Mesodermal cell (in vitro differentiated cells): ENCODE measurements around the gene ASRGL1.

Source experiments
- H3K27ac ChIP-seq: 2 replicates; pipeline ENCODE4 v1.7.0; 2013; ENCODE audit warnings: mild to moderate bottlenecking, low read depth, low read length, moderate library complexity; ENCODE audit not compliant: severe bottlenecking
- H3K36me3 ChIP-seq: 2 replicates; pipeline ENCODE4 v1.7.1; 2013; ENCODE audit warnings: mild to moderate bottlenecking, low read length, moderate library complexity; ENCODE audit not compliant: control insufficient read depth, insufficient read depth
- H3K4me1 ChIP-seq: one replicate; pipeline ENCODE4 v1.7.1; 2013; ENCODE audit warnings: mild to moderate bottlenecking, low read length; ENCODE audit not compliant: insufficient read depth, control insufficient read depth, poor library complexity, severe bottlenecking
- H3K4me3 ChIP-seq: 2 replicates; pipeline ENCODE4 v1.7.0; 2013; ENCODE audit warnings: low read length, control low read depth, mild to moderate bottlenecking; ENCODE audit not compliant: insufficient read depth, poor library complexity, severe bottlenecking; ENCODE audit errors: extremely low read depth
- H3K9me3 ChIP-seq: 2 replicates; pipeline ENCODE4 v1.7.1; 2013; ENCODE audit warnings: mild to moderate bottlenecking, low read length, moderate library complexity; ENCODE audit not compliant: control insufficient read depth
- WGBS, 2 experiments: methylation state at CpG; one replicate each; pipeline ENCODE4 v1.1.5; 2013; ENCODE audit warnings: missing lambda C conversion rate in 2 of 2; ENCODE audit not compliant: insufficient coverage in 2 of 2; 5-methylcytosine and 5-hydroxymethylcytosine counted together

The ASRGL1 gene

DNA sequence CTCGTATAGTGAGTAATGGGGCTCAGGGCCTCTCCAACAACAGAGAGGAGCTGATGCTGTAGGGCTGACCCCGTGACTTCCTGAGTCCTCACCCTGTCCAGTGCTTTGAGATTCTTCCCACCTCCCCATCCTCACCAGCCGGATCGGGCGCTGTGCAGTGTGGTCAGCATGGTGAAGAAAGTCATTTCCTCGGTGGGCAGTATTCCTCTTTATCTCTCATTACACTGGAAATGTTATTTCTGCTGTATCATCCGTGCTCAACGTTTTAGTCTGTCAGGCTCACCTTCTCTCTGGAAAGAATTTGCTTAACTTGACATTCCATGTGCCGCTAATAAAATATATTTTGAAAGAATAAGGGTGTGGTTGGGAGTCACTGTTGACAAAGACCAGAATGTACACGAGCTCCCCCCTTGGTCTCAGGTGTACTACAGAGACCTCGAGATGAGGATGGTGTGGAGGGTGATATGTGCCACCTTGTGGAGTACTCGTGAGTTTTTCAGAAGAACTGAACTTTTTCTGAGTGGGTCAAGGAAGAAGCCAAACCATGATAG, 55.9 kb downstream of the ASRGL1 start:
- Histone ChIP-seq H3K9me3 (no peaks in the 10 kb centered on the region), H3K4me3 (no peak overlapping the region), H3K27ac (no peak overlapping the region), H3K36me3 (no peaks in the 10 kb centered on the region), H3K4me1 (peaks cover 19% of the 10 kb centered on the region)
- WGBS, 2 experiments, result 83 to 89% methylated on average over 6 to 12 of the region's 12 CpGs

DNA sequence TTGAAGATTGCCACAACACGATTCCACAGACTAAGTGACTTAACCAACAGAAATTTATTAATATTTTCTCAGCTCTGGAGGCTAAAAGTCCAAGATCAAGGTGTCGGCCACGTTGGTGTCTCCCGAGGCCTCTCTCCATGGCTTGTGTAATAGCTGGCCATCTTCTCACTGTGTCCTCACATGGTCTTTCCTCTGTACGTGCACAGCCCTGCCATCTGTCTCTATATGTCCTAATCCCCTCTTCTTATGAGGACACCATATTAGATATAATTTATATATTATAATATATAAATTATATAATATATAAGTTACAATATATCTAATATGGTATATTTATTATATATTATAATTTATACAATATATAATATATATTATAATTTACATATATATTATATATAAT, 56.5 kb downstream of the ASRGL1 start:
- H3K9me3 ChIP-seq, result no peaks in the 10 kb centered on the region
- H3K4me1 ChIP-seq, result peaks cover 25% of the 10 kb centered on the region
- H3K27ac ChIP-seq, result no peak overlapping the region
- H3K36me3 ChIP-seq, result no peaks in the 10 kb centered on the region
- H3K4me3 ChIP-seq, result no peak overlapping the region
- 84 to 93% methylated on average over 3 of the region's 5 CpGs for WGBS, 2 experiments

DNA sequence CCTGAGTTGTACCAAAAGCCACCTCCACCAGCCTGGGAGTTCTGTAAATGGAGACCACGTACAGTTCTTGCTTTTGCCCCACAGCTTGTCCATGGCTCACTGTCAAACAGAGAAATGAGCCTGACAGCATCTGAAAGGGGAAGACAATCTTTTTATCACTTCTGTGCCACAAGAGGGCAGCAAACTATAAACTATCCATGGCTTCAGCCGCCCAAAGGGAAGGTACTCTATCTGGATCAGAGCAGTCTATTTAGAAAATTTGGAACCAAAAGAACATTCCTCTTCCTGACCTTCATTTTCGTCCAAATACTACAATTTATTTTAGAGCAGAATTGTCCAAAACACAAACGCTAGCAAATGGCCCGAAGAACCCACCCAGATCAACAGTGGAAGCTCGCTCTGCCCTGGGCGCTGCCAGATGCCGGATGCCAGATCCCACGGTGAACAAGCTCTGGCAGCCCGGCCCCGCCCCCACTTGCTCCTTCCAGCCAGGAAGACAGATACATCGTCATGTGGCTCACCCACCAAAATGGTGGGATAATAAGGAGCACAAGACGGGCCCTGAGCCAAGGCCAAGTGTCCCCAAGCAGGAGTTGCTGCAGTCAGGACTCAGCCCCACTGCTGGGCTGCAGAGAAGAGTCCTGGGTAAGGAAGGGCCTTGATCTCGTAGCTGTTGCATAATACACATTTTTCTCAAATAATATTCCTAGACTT, 57.7 kb downstream of the ASRGL1 start:
- H3K27ac ChIP-seq, result peak overlapping the region; percentile 45
- H3K4me3 ChIP-seq, result peak overlapping the region; percentile 6
- WGBS, 2 experiments, result 14 to 17% methylated on average over 7 to 8 of the region's 14 CpGs

DNA sequence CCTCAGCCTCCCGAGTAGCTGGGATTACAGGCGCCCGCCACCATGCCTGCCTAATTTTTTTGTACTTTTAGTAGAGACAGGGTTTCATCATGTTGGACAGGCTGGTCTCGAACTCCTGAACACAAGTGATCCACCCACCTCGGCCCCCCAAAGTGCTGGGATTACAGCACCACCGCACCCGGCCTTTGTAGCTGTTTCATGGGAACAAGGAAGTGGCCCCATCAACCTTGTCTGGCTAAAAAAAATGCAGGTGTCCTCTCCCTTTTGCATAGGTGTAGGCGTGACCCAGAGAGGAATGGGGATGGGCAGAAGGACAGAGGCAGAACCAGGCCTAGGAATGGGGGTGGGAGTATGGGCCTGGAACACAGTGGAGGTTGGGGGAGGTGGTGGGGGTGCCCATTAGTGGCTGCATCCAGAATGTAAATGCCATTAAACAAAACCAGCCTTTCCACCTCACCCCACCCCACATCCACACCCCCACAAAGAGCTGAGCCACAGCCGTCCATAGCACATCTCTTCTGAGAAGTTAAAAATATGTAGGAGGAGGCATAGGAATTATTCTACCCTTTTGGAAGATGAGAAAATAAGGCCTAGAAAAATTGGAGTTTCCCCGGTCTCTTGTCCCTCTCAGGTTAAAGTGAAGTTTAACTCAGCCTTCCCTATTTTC, 58.8 kb downstream of the ASRGL1 start:
- Histone ChIP-seq H3K9me3 (no peaks in the 10 kb centered on the region), H3K36me3 (no peaks in the 10 kb centered on the region), H3K4me1 (peaks cover 47% of the 10 kb centered on the region), H3K27ac (no peak overlapping the region), H3K4me3 (no peak overlapping the region)
- 92 to 95% methylated on average over 5 to 7 of the region's 10 CpGs for WGBS, 2 experiments

More for the DNA sequence above, 57.7 kb downstream of the ASRGL1 start:
- Histone ChIP-seq H3K9me3 (no peaks in the 10 kb centered on the region), H3K4me1 (peaks cover 37% of the 10 kb centered on the region), H3K36me3 (no peaks in the 10 kb centered on the region)

DNA sequence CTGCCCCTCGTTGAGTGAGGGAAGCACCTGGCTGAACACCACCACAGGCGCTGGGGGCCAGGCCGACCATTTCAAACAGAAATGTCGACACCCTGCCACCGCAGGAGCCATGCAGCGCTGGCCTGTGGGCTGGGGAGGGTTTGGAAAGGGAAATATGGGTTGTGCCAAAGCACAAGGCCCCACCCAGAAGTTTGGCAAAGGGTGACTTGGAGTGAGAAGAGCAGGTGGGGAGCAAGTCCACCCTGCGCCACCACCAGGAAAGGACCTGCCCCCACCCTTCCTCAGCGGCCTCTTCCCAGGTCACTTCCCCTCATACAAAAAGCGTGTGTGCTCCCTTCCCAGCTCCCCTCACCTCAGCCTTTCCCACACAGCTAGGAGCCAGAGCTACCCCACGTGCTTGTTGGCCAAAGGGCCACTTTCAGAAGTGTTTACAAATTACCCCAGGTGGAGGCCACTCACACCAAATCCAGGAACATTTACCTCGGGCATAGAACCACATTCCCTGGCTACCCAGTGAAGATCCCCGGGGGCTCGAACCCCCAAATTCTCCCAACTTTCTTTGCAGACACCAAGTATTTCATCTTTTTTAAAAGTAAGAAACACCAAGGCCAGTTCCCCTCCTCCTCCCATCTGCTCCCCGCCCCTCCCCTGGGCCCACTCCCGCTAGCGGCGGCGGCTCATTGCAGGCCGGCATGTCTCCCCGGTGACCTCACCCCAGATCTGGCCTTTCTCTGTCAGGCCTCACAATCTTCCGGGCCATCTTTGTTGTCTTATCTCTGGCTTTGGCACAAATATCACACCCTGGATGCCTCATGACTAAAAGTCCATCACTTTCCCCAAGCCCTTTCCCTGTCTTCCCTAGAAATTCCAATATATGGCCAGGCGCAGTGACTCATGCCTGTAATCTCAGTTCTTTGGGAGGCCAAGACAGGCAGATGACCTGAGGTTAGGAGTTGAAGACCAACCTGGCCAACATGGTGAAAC, 61.1 kb downstream of the ASRGL1 start:
- H3K27ac ChIP-seq, result peak overlapping the region; percentile 89
- H3K4me3 ChIP-seq, result no peak overlapping the region
- H3K36me3 ChIP-seq, result no peaks in the 10 kb centered on the region
- peaks cover 50% of the 10 kb centered on the region for H3K4me1 ChIP-seq
- WGBS, 2 experiments, result 57 to 62% methylated on average over 17 to 22 of the region's 22 CpGs
- H3K9me3 ChIP-seq, result no peaks in the 10 kb centered on the region

DNA sequence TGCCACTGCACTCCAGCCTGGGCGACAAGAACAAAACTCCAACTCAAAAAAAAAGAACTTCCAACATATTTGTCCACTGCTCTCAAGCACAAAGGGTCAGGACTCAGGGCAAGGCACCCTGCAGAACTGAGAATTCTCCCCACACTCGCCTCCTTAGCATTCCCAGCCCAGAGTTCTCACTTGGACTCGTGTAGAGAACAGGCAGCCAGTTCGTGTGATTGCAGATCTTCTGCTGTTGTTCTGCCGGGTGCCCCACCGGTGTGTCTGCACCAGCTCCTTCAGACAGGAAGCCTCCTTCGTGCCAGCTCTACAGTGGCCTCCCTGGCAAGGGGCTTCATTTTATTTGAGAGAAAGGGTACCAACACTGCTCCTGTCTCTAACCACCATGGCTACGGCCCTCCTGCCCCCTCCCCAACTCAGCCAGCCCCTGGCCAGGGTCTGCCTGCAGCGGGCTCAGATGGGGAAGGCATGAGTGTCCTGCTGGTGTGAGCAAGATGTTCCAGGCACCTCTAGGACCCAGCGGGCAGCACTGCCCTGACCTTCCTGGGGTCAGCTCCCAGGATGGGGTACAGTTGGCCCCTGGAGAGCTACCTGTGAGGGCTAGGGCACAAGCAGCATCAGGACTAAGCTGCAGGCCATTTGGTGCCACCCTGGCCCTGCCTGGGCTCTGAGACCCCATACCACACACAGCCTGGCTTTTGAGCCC, 62.1 kb downstream of the ASRGL1 start:
- WGBS, 2 experiments, result 83 to 90% methylated on average over 6 to 7 of the region's 10 CpGs
- Histone ChIP-seq H3K9me3 (no peaks in the 10 kb centered on the region), H3K27ac (peak overlapping the region; percentile 89), H3K4me3 (no peak overlapping the region), H3K36me3 (no peaks in the 10 kb centered on the region), H3K4me1 (peaks cover 50% of the 10 kb centered on the region)

DNA sequence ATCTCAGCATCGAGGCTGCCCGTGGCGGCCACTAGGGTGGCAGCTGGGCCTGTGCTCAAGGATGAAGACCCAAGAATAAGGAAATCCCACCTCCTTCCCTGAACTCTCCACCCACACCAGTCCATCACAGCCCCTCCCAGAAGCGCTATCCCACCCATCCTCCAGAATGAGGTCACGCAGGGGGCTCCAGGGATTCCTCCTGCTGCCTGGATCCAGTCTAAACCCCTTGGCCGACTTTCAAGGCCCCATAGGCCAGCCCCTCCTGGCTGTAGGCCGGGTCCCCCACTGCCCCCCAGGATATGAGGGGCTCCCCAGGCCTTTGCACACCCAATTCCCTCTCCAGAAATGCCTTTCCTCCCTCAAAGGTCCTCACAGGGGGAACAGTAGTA, 62.6 kb downstream of the ASRGL1 start:
- Histone ChIP-seq H3K9me3 (no peaks in the 10 kb centered on the region), H3K36me3 (no peaks in the 10 kb centered on the region), H3K4me3 (no peak overlapping the region), H3K4me1 (peaks cover 50% of the 10 kb centered on the region), H3K27ac (peak overlapping the region; percentile 36)
- whole genome bisulfite sequencing, 2 experiments, result 71 to 83% methylated on average over 5 to 6 of the region's 7 CpGs

DNA sequence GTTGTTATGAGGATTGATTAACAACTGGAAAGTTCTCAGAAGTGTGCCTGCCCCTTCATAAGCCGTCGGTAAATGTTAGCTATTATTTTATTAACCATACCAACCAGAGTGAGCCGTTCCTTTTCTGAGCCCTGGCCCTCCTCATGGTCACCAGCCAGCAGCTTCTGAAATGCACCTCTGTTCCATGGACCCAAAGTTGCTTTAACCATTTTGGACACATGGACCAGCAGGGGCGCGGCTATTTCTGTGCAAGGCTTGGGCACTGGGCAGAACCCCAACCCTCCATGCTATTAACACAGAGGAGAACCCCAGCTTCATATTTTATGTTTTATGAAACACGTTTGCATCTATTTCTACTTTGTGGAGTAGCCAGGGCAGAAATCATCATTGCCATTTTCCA, 63.0 kb downstream of the ASRGL1 start:
- Histone ChIP-seq H3K27ac (peak overlapping the region; percentile 36), H3K36me3 (no peaks in the 10 kb centered on the region), H3K4me1 (peaks cover 48% of the 10 kb centered on the region), H3K4me3 (no peak overlapping the region), H3K9me3 (no peaks in the 10 kb centered on the region)
- WGBS, 2 experiments, result 94 to 97% methylated on average over 5 to 6 of the region's 6 CpGs

DNA sequence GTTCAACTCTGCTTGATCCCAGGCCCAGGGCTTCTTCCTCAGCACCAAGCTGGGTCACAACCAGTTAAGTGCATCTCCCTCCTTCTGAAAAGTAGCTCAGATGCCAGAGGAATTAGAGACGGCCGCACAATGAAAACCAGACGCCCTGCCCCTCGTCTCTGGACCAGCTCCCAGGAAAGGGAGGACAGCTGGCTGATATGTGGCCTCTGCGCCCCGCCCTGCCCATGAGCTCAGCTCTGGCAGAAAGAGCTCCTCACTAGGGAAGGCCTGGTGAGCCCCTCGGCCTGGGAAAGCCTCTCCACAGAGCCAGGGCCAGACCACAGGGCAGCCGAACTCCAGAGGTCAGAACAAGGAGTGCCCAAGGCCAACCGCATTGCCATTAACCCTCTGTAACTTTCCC, 63.5 kb downstream of the ASRGL1 start:
- Histone ChIP-seq H3K4me1 (peaks cover 45% of the 10 kb centered on the region), H3K36me3 (no peaks in the 10 kb centered on the region), H3K27ac (peak overlapping the region; percentile 7), H3K9me3 (no peaks in the 10 kb centered on the region), H3K4me3 (no peak overlapping the region)
- WGBS, 2 experiments, result 86% methylated on average over 7 to 9 of the region's 9 CpGs

DNA sequence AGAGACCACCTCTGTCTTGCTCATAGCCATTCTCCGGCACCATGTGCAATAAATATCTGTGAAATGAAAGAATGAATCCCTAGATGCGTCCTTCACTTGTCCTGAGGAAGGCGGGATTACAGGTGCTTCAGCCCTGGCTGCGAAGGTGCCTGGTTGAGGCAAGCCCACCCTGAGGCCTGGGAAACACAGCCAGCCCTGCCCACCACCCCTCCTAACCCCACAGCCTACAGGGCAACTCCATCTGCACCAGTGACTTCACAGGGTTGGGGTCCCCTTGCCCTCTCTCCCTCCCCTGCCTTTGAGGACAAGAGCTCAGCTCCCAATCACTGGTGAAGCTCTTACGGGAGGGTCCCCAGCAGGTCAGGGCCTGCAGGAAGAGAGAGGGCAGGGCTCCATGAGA, 64.1 kb downstream of the ASRGL1 start:
- no peaks in the 10 kb centered on the region for H3K9me3 ChIP-seq
- peaks cover 41% of the 10 kb centered on the region for H3K4me1 ChIP-seq
- no peak overlapping the region for H3K4me3 ChIP-seq
- H3K36me3 ChIP-seq, result no peaks in the 10 kb centered on the region
- 100% methylated on average over 2 to 3 of the region's 5 CpGs for WGBS, 2 experiments
- peak overlapping the region; percentile 7 for H3K27ac ChIP-seq
